HEK293 (cell line): ENCODE measurements around the gene PSME1.

Experiments
- CTCF ChIA-PET: fragments of 350-600 bp; formaldehyde crosslinking; extraction: SDS; loops from one replicate; lab custom pipeline; 2021; ENCODE audit warnings: antibody characterized with exemption; lab: Yijun Ruan, JAX
- POLR2A ChIA-PET: fragments of 300-600 bp; formaldehyde crosslinking; extraction: SDS; loops from one replicate; lab custom pipeline; 2020; ENCODE audit warnings: antibody characterized with exemption, inconsistent platforms; lab: Yijun Ruan, JAX
- H3K27ac ChIP-seq: fragments of 200-500 bp; sonication (Bioruptor generic); 2 replicates; pipeline ENCODE4 v1.5.1; 2014; ENCODE audit warnings: low read depth, low read length, control low read depth, inconsistent platforms; ENCODE audit errors: extremely low read depth
- H3K36me3 ChIP-seq, 2 experiments: fragments of 200-500 bp in 1 of 2; sonication (Bioruptor generic) in 1 of 2; 1 replicate in 1 of 2; 2 replicates in 1 of 2; pipeline ENCODE4 v1.5.1; 2014 to 2017; ENCODE audit warnings: inconsistent platforms in 2 of 2, low read length in 2 of 2; ENCODE audit not compliant: control insufficient read depth in 2 of 2, insufficient read depth in 1 of 2
- H3K4me1 ChIP-seq: fragments of 200-500 bp; sonication (Bioruptor generic); 2 replicates; pipeline ENCODE4 v1.5.1; 2014; ENCODE audit warnings: mild to moderate bottlenecking, low read length, inconsistent platforms; ENCODE audit not compliant: control insufficient read depth, insufficient read depth
- H3K4me3 ChIP-seq: 2 replicates; pipeline ENCODE4 v1.5.1; 2011; ENCODE audit warnings: low read depth, mild to moderate bottlenecking, control low read depth, low read length, moderate library complexity
- H3K9me3 ChIP-seq: fragments of 200-500 bp; sonication (Bioruptor generic); 2 replicates; pipeline ENCODE4 v1.5.1; 2014; ENCODE audit warnings: low read depth, low read length, inconsistent platforms; ENCODE audit not compliant: control insufficient read depth, insufficient read depth
- GLIS1 ChIP-seq: fragments of 450-650 bp; formaldehyde crosslinking; IDR thresholded peaks from 2 replicates; pipeline ENCODE4 v1.5.1; 2016; ENCODE audit warnings: missing biosample characterization, missing genetic modification characterization
- HOXC10 ChIP-seq: sonication (generic); formaldehyde crosslinking; IDR thresholded peaks from 2 replicates; pipeline ENCODE4 v1.8.1; 2023; ENCODE audit warnings: mild to moderate bottlenecking, missing genetic modification reagents
- PRDM2 ChIP-seq: fragments of 450-650 bp; formaldehyde crosslinking; IDR thresholded peaks from 2 replicates; pipeline ENCODE4 v1.5.1; 2016; ENCODE audit warnings: missing biosample characterization, missing genetic modification characterization, borderline replicate concordance
- ZBTB44 ChIP-seq: fragments of 450-650 bp; IDR thresholded peaks from 2 replicates; pipeline ENCODE4 v1.5.1; 2018; ENCODE audit warnings: missing biosample characterization, mild to moderate bottlenecking, missing genetic modification characterization
- ZFP37 ChIP-seq: fragments of 450-650 bp; formaldehyde crosslinking; IDR thresholded peaks from 2 replicates; pipeline ENCODE4 v1.5.1; 2016; ENCODE audit warnings: missing biosample characterization, missing genetic modification characterization
- ZNF133 ChIP-seq: fragments of 450-650 bp; formaldehyde crosslinking; IDR thresholded peaks from 2 replicates; pipeline ENCODE4 v1.5.1; 2016; ENCODE audit warnings: missing biosample characterization, missing genetic modification characterization
- ZNF138 ChIP-seq: fragments of 450-650 bp; formaldehyde crosslinking; IDR thresholded peaks from 2 replicates; pipeline ENCODE4 v1.5.1; 2016; ENCODE audit warnings: missing biosample characterization, missing genetic modification characterization, borderline replicate concordance
- ZNF169 ChIP-seq: fragments of 450-650 bp; formaldehyde crosslinking; IDR thresholded peaks from 2 replicates; pipeline ENCODE4 v1.5.1; 2016; ENCODE audit warnings: missing biosample characterization, missing genetic modification characterization
- ZNF214 ChIP-seq: fragments of 450-650 bp; formaldehyde crosslinking; IDR thresholded peaks from 2 replicates; pipeline ENCODE4 v1.5.1; 2017; ENCODE audit warnings: missing biosample characterization, mild to moderate bottlenecking, missing genetic modification characterization, borderline replicate concordance
- ZNF221 ChIP-seq: fragments of 450-650 bp; formaldehyde crosslinking; IDR thresholded peaks from 2 replicates; pipeline ENCODE4 v1.5.1; 2017; ENCODE audit warnings: missing biosample characterization, missing genetic modification characterization, borderline replicate concordance
- ZNF292 ChIP-seq: fragments of 450-650 bp; formaldehyde crosslinking; IDR thresholded peaks from 2 replicates; pipeline ENCODE4 v1.5.1; 2016; ENCODE audit warnings: low read depth, missing biosample characterization, missing genetic modification characterization, borderline replicate concordance
- ZNF426 ChIP-seq: fragments of 450-650 bp; formaldehyde crosslinking; IDR thresholded peaks from 2 replicates; pipeline ENCODE4 v1.5.1; 2017; ENCODE audit warnings: missing biosample characterization, missing genetic modification characterization, mild to moderate bottlenecking, inconsistent platforms, moderate library complexity
- ZNF518A ChIP-seq: fragments of 450-650 bp; formaldehyde crosslinking; conservative IDR thresholded peaks from 2 replicates; pipeline ENCODE4 v1.5.1; 2016; ENCODE audit warnings: low read depth, missing biosample characterization, missing genetic modification characterization
- ZNF561 ChIP-seq: fragments of 450-650 bp; IDR thresholded peaks from 2 replicates; pipeline ENCODE4 v1.5.1; 2018; ENCODE audit warnings: missing biosample characterization, missing genetic modification characterization, borderline replicate concordance
- ZNF701 ChIP-seq: fragments of 450-650 bp; formaldehyde crosslinking; IDR thresholded peaks from 2 replicates; pipeline ENCODE4 v1.5.1; 2016; ENCODE audit warnings: missing biosample characterization, missing genetic modification characterization
- ZSCAN4 ChIP-seq: fragments of 450-650 bp; formaldehyde crosslinking; IDR thresholded peaks from 2 replicates; pipeline ENCODE4 v1.5.1; 2017; ENCODE audit warnings: missing biosample characterization, missing genetic modification characterization
- ZSCAN5A ChIP-seq: fragments of 450-650 bp; formaldehyde crosslinking; IDR thresholded peaks from 2 replicates; pipeline ENCODE4 v1.5.1; 2016; ENCODE audit warnings: missing biosample characterization, missing genetic modification characterization

Gene PSME1

GRCh38 chr14:24172261-24172860 is 36.4 kb downstream of the PSME1 start:
- Histone ChIP-seq H3K4me3 (no peak overlapping the region), H3K4me1 (no peaks in the 10 kb centered on the region), H3K36me3 (peaks cover 0 to 18% of the 10 kb centered on the region in 2 experiments; a peak in 2 of 3 replicates), H3K27ac (no peak overlapping the region), H3K9me3 (no peaks in the 10 kb centered on the region)
- ChIA-PET POLR2A (interaction anchor here (1.5 kb wide), 1 partner anchor 12 kb away, joined by 3 read pairs; no protein-coding TSS in a partner anchor), CTCF (no interaction called here)
- TF ChIP-seq ZNF214 (tag by site-specific recombination) = no peak

GRCh38 chr14:24172871-24173281 is 36.9 kb downstream of the PSME1 start:
- ChIA-PET POLR2A (interaction anchor here (1.5 kb wide), 1 partner anchor 13 kb away, joined by 3 read pairs; no protein-coding TSS in a partner anchor), CTCF (no interaction called here)
- TF ChIP-seq ZNF292 (tag by site-specific recombination) = no peak
- no peak for TF ChIP-seq ZNF518A (tag by site-specific recombination)
- no peak for TF ChIP-seq ZBTB44 (tag by site-specific recombination)
- no peak for TF ChIP-seq ZNF133
- no peak for TF ChIP-seq GLIS1 (tag by site-specific recombination)
- no peak for TF ChIP-seq ZNF426
- no peak for TF ChIP-seq ZSCAN4
- TF ChIP-seq ZNF221 = no peak
- TF ChIP-seq ZNF138 = no peak
- TF ChIP-seq ZSCAN5A (tag by site-specific recombination) = no peak
- no peak for TF ChIP-seq ZNF701 (tag by site-specific recombination)
- TF ChIP-seq HOXC10 (CRISPR knock-in tag) = no peak
- TF ChIP-seq ZFP37 (tag by site-specific recombination) = no peak
- no peak for TF ChIP-seq PRDM2 (tag by site-specific recombination)
- TF ChIP-seq ZNF561 (tag by site-specific recombination) = no peak
- no peak for TF ChIP-seq ZNF169 (tag by site-specific recombination)

More at GRCh38 chr14:24172871-24173281, 36.9 kb downstream of the PSME1 start:
- peaks cover 0 to 18% of the 10 kb centered on the region in 2 experiments; a peak in 2 of 3 replicates for H3K36me3 ChIP-seq
- no peak overlapping the region for H3K27ac ChIP-seq
- no peaks in the 10 kb centered on the region for H3K9me3 ChIP-seq
- H3K4me3 ChIP-seq = no peak overlapping the region
- no peaks in the 10 kb centered on the region for H3K4me1 ChIP-seq
